PFSK-1 (cell line): ENCODE measurements around the gene RFX3.

Experiments used
- FOXP2 ChIP-seq: optimal IDR thresholded peaks from 2 replicates; pipeline ENCODE3; 2011; ENCODE audit warnings: borderline replicate concordance, control low read depth, inconsistent platforms; ENCODE audit not compliant: insufficient read depth; ENCODE audit errors: extremely low read length, extremely low read depth
- POLR2AphosphoS5 ChIP-seq: IDR thresholded peaks from 2 replicates; pipeline ENCODE4 v1.6.1; 2012; ENCODE audit warnings: low read depth, mild to moderate bottlenecking, control low read depth, low read length, moderate library complexity
- SIN3A ChIP-seq: IDR thresholded peaks from 2 replicates; pipeline ENCODE4 v1.6.1; 2012; ENCODE audit warnings: mild to moderate bottlenecking, low read length, moderate library complexity, borderline replicate concordance; ENCODE audit not compliant: insufficient read depth
- TF ChIP-seq, protein P1 (sequence below), 2 experiments: IDR thresholded peaks; 2 replicates each; pipeline versions ENCODE4 v1.6.1 to v1.8.0; 2011 to 2012; ENCODE audit warnings: low read depth in 2 of 2, low read length in 2 of 2, control low read depth in 1 of 2, inconsistent platforms in 1 of 2, mild to moderate bottlenecking in 1 of 2, moderate library complexity in 1 of 2; ENCODE audit not compliant: insufficient read depth in 1 of 2

DNA sequence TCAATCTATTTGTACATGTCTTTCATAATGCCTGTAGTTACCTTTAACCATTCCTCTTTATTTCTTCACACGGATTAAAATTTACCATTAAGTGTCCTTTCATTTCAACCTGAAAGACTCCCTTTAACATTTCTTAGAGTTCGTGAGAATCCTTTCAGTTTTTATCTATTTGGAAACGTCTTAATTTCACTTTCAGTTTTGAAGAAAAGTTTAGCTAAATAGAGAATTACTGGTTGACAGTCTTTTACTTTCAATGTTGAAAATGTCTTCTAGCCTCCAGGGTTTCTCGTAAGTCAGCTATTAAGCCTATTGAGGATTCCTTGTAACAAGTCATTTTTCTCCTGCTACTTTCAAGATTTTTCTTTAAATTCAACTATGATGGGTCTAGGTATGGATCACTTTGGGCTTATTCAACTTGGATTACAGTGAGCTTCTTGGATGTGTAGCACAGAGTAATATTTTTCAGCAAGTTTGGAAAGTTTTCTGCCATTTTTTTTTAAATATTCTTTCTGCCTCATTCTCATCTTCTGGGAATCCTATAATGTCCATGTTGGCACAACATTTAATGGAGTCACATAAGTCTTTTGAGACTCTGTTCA lies 48.5 kb downstream of the RFX3 start:
- TF ChIP-seq POLR2AphosphoS5 (no peak), FOXP2 (no peak), SIN3A (no peak)
- TF ChIP-seq, protein P1, sequence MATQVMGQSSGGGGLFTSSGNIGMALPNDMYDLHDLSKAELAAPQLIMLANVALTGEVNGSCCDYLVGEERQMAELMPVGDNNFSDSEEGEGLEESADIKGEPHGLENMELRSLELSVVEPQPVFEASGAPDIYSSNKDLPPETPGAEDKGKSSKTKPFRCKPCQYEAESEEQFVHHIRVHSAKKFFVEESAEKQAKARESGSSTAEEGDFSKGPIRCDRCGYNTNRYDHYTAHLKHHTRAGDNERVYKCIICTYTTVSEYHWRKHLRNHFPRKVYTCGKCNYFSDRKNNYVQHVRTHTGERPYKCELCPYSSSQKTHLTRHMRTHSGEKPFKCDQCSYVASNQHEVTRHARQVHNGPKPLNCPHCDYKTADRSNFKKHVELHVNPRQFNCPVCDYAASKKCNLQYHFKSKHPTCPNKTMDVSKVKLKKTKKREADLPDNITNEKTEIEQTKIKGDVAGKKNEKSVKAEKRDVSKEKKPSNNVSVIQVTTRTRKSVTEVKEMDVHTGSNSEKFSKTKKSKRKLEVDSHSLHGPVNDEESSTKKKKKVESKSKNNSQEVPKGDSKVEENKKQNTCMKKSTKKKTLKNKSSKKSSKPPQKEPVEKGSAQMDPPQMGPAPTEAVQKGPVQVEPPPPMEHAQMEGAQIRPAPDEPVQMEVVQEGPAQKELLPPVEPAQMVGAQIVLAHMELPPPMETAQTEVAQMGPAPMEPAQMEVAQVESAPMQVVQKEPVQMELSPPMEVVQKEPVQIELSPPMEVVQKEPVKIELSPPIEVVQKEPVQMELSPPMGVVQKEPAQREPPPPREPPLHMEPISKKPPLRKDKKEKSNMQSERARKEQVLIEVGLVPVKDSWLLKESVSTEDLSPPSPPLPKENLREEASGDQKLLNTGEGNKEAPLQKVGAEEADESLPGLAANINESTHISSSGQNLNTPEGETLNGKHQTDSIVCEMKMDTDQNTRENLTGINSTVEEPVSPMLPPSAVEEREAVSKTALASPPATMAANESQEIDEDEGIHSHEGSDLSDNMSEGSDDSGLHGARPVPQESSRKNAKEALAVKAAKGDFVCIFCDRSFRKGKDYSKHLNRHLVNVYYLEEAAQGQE (IDR thresholded peaks at IDR 0.05; ENCODE audit: insufficient read depth in 1 of 2, low read depth in 2 of 2, low read length in 2 of 2) = no peak
